HTERT RPE-1 (cell line): ENCODE results near the gene PIMREG.
"Not testable (repeated sequence)": the region's sequence is repeated elsewhere in the genome, so short reads cannot be mapped to it uniquely, and the experiment has no call there.

Source experiments
- in situ Hi-C: fragments of 300-500 bp; cut with MboI; formaldehyde crosslinking; loops from 4 replicates; pipeline ENCODE4 v1.14.3; 2020; ENCODE audit warnings: low sequenced_read_pairs

The PIMREG gene

GRCh38 chr17:6476076-6476809, 32.0 kb downstream of the PIMREG start:
- in situ Hi-C loops = no loop called here

GRCh38 chr17:6476810-6477179, 32.5 kb downstream of the PIMREG start:
- in situ Hi-C loops = no loop called here

GRCh38 chr17:6477831-6478383, 33.7 kb downstream of the PIMREG start:
- in situ Hi-C loops = no loop called here

GRCh38 chr17:6478486-6478885, 34.2 kb downstream of the PIMREG start:
- in situ Hi-C loops = no loop called here

- in situ Hi-C loops = no loop called here
These were observed 35.5 kb downstream of the PIMREG start for GRCh38 chr17:6479622-6480302.

GRCh38 chr17:6480303-6480675, 36.0 kb downstream of the PIMREG start:
- in situ Hi-C loops = no loop called here

- in situ Hi-C loops = no loop called here
These were observed 37.8 kb downstream of the PIMREG start for GRCh38 chr17:6482105-6482455.

- in situ Hi-C loops = not testable (repeated sequence)
These were observed 38.5 kb downstream of the PIMREG start for GRCh38 chr17:6482796-6483195.

GRCh38 chr17:6483507-6483906, 39.3 kb downstream of the PIMREG start:
- in situ Hi-C loops = no loop called here

GRCh38 chr17:6485646-6486412, 41.6 kb downstream of the PIMREG start:
- in situ Hi-C loops = no loop called here

- in situ Hi-C loops = no loop called here
These were observed 43.2 kb downstream of the PIMREG start for GRCh38 chr17:6487251-6488007.

GRCh38 chr17:6488008-6488539, 43.8 kb downstream of the PIMREG start:
- in situ Hi-C loops = no loop called here

GRCh38 chr17:6489016-6489550, 44.8 kb downstream of the PIMREG start:
- in situ Hi-C loops = no loop called here

- in situ Hi-C loops = no loop called here
These were observed 46.9 kb downstream of the PIMREG start for GRCh38 chr17:6491071-6491700.

GRCh38 chr17:6492892-6493674, 48.8 kb downstream of the PIMREG start:
- in situ Hi-C loops = no loop called here

GRCh38 chr17:6494239-6494941, 50.1 kb downstream of the PIMREG start:
- in situ Hi-C loops = no loop called here

- in situ Hi-C loops = no loop called here
These were observed 51.3 kb downstream of the PIMREG start for GRCh38 chr17:6495450-6496115.

- in situ Hi-C loops = no loop called here
These were observed 51.8 kb downstream of the PIMREG start for GRCh38 chr17:6496116-6496481.
